GM18520 (cell line): Measurements from ENCODE around the gene XKR7.
A peak's percentile ranks its signal among the peaks of the same experiment; 100 is the strongest.
"Not testable (repeated sequence)": the region's sequence is repeated elsewhere in the genome, so short reads cannot be mapped to it uniquely, and the experiment has no call there.

Experiments used
- ATAC-seq: cut with Tn5 transposase; IDR thresholded peaks from one replicate; pipeline ENCODE4 v1.9.1; 2021; ENCODE audit not compliant: unreplicated experiment

The XKR7 gene, protein sequence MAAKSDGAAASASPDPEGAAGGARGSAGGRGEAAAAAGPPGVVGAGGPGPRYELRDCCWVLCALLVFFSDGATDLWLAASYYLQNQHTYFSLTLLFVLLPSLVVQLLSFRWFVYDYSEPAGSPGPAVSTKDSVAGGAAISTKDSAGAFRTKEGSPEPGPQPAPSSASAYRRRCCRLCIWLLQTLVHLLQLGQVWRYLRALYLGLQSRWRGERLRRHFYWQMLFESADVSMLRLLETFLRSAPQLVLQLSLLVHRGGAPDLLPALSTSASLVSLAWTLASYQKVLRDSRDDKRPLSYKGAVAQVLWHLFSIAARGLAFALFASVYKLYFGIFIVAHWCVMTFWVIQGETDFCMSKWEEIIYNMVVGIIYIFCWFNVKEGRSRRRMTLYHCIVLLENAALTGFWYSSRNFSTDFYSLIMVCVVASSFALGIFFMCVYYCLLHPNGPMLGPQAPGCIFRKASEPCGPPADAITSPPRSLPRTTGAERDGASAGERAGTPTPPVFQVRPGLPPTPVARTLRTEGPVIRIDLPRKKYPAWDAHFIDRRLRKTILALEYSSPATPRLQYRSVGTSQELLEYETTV

DNA sequence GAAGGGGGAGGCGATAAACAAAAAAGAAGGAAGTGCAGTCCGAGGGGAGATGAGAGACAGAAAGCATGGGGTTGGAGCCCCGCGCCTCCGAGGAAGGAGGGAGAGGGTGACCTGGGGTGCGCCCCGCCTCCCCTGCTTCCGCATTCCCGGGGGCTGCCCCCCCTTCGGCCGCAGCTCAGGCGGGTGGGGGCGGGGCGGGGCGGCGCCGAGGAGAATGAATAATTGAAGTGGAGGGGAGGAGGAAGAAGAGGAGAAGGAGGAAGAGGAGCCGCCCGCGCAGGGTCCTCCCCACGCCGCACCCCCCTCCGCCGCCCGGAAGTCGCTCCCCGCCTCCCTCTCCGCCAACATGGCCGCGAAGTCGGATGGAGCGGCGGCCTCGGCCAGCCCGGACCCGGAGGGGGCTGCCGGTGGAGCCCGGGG is at the start of gene XKR7:
Gene XKR7, plus strand, starts transcription at position 322 of the 420 bp plus-strand sequence. Its CDS starts 25 bp downstream, at position 347.
- no peak for ATAC-seq

DNA sequence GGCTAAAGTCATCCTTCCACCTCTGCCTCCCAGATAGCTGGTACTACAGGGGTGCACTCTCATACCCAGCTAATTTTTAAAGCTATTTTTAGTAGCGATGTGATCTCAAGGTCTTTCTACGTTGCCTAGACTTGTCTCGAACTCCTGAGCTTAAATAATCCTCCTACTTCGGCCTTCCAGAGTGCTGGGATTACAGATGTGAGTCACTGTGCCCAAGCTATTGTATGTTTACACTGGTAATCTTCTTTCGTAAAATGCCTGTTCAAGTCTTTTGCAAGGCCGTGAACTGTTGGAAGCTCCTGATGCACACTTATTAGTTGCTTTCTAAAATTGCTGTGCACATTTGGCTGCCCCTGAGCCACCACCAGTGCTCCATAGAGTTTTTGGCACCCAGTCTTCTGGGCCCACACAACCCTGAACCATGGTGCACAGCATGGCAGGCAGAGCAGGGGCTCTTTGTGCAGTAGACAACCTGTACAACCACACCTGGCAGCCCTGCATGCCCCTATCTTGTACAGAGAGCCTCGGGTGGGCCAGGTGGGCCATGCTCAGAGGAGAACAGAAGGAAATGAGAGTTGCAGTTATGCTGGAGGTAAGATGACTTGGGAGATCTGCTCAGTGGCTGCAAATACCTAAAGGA is 49.4 kb upstream of the XKR7 start:
- no peak for ATAC-seq

DNA sequence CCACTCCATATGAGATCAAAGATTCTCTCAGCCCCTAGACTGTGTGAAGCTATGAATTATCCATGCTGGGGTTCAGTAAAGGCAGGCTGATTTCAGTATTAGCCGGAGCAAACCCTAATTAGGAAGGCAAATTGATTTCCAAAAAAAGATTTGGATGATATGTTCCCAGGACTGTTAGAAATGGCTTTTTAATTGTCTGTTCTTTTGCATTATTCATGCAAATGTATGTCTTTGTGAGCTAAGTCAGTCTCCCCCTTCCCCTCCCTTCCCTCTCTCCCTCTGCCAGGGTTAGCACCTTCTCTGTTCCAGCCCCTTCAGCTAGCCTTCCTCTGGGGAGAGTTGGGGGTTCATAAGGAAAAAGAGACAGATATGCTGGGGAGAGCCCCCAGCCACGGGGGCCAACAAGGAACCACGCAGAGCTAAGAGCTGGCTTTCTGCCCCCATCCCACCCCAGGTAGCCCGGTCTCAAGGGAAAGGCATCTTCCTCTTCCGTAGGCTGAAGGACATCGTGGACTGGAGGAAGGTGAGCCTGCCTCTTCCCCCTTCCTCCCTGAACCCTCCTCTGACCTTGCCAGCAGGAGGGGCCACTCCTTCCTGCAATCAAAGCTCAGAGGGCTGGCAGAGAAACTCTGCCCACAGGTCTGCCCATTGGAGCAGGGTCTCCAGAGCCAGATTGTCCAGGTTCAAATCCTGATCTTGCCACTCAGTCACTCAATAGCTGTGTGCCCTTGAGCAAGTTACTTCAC is 48.4 kb upstream of the XKR7 start:
- no peak for ATAC-seq

DNA sequence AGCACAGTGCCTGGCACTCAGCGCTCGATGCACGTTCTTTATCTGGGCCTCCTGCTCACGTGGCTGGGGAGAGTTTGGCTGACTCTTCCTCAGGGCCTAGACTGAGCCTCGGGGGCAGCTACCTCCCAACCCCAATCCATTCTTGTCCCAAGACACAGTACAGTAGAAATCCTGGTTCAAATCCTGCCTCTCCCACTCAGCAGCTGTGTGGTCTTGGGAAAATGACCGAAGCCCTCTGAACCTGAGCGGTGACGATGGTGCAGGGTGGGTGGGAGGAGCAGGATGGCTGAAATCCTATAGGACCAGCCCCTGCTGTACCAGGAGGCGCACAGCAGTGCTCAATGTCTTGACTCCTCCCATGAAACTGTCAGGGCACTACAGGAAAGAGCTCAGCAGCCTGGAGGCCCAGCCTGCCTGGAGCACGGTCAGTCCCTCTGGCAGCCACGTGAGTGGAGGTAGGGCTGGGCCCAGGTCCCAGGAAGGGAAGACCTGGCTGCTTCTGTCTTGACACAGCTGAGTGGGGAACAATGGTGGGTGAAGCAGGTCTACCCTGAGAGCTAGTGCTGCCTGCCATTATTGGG is 47.6 kb upstream of the XKR7 start:
- ATAC-seq: no peak

DNA sequence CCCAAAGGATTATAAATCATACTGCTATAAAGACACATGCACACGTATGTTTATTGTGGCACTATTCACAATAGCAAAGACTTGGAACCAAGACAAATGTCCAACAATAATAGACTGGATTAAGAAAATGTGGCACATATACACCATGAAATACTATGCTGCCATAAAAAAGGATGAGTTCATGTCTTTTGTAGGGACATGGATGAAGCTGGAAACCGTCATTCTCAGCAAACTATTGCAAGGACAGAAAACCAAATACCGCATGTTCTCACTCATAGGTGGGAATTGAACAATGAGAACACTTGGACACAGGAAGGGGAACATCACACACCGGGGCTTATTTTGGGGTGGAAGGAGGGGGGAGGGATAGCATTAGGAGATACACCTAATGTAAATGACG is 46.5 kb upstream of the XKR7 start:
- not testable (repeated sequence) for ATAC-seq

DNA sequence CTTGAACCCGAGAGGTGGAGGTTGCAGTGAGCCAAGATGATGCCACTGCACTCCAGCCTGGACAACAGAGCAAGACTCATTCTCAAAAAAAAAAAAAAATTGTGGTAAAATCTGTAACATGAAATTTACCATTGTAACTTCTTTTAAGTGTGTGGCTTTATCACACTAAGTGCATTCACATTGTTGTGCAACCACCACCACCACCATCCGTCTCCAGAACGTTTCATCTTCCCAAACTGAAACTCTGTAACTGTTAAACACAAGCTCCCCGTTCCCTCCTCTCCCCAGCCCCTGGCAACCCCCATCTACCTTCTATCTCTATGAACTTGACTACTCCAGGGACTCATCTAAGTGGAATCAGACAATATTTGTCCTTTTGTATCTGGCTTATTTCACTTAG is 45.8 kb upstream of the XKR7 start:
- ATAC-seq: no peak

DNA sequence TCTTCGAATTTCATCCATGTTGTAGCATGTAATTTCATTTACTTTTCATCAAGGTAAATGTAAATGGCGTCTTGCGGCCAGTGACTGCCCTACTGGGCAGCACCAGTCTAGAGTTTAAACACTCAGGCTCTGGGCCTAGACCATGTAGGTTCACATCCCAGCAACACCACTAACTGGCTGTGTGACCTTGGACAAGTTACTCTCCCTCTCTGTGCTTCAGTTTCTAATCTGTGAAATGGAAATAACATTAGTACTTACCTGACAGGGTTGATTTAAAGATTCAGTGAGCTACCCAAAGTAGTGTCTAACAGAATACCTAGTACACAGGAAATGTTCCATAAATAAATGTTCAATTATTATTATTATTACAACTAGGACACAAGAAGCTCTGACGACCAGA is 45.4 kb upstream of the XKR7 start:
- ATAC-seq: no peak

DNA sequence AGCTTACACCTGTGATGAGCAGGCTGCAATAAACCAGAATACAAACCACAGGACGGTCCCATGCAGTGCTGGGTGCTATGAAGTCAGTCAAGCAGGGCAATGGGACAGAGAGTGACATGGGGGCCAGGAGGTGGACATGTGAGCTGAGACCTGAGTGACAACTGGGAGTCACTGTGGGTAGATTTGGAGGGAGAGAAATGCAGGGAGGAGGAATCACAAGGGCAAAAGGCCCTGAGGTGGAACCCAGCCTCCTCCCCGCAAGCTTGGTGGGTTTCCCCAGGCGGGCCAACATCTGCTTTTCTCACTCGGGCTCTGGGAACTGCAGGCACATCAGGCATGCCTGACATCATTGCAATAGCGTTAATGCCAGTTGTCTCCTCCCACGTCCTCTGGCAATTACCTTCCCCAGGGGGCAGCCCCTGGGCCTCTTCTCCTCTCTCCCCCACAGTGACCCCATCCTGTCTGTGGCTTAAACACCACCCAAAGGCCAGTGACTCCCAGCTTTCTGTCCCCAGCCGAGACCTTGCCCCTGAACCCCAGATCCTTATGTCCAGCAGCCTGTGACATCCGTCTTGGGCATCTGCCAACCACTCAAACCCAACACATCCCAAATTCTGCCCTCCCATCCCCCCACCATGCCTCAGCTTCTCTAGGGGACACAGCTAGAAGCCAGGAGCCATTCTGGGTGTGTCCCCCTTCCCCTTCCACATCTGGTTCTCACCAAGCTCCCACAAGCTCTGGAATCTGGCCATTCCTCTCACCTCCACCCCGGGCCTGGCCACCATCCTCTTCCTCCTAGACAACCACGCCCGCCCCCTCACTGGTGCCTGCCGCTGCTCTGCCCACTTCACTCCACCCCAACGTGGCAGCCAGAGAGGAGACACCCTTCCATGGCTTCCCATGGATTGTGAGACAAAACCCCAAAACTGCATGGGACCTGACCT is 44.3 kb upstream of the XKR7 start:
- ATAC-seq: peak; percentile 61

DNA sequence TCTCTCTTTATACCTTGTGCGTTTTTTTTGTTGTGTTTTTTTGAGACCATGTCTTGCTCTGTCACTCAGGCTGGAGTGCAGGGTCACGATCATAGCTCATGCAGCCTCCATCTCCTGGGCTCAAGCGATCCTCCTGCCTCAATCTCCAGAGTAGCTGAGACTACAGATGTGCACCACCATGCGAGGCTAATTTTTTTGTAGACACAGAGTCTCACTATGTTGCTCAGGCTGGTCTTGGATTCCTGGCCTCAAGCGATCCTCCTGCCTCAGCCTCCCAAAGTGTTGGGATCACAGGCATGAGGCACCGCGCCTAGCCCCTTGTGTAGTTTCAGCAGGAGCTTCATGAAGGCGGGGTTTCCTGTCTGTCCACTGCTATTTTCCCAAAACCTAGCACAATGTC is 43.4 kb upstream of the XKR7 start:
- no peak for ATAC-seq

DNA sequence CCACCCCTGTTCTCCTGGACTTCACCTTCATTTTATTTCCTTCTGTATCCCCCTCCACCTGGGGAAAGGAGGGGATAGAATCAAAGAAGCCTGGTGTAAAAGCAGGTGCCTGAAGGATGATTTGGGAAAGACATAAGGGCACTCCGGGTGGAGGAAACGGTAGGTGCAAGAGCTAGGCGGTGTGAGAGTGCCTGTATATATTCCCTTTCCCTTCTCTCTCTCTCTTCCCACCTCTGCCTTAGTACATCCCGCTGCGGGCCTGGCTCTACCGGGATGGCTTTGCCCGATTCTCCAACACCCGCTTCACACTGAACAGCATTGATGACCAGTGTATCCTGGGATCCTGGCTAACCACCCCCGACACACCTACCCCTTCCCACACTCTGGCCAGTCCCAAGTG is 42.3 kb upstream of the XKR7 start:
- no peak for ATAC-seq

DNA sequence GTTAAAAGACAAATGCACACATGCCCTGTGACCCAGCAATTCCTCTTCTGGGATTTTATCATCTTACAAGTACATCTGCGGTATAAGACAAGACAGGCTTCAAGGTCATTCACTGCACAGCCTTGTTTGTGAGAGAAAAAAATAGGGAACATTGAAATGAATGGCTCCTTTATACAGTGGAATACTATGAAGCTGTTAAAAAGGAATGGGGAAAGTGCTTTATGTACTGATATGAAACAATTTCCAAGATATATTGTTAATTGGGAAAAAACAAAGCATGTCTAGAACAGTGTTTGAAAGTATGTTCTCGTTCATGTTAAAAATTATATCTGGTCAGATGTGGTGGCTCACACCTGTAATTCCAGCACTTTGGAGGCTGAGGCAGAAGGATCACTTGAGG is 41.5 kb upstream of the XKR7 start:
- no peak for ATAC-seq

DNA sequence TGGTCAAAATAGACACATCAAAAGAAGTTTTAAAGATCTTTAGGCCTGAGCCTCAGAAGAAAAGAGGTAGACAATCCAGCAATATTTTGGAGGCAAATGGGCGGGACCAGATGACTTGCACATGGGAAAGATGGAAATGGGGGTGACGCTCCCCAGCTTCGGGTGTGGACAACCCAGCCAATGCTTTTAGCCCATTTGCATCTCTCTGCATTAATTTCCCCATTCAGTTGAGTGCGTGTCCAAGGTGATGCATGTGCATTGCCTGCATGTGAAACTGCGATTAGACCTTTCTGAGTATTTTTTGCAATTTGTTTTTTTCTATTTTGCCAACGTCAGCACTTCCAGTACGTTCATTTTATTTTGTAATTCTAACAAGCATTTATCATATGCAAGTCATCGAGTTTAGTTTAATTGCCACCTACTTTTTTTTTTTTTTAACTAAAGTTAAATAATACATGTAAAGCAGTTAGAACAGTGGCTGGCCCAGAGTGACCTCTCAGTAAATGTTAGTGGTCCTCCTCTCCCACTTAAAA is 40.3 kb upstream of the XKR7 start:
- ATAC-seq: no peak

DNA sequence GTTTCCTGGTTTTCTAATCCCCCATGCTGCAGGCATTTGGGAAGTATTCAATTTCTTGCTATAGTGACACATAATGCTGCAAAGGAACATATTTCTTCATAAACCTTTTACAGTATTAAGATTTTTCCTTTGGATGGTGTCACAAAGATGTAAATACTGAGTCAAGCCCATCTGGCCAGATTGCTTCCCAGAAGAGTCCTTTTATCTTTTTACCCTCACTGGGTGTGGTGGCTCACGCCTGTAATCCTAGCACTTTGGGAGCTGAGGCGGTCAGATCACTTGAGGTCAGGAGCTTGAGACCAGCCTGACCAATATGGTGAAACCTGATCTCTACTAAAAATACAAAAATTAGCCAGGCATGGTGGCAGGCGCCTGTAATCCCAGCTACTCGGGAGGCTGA is 38.3 kb upstream of the XKR7 start:
- not testable (repeated sequence) for ATAC-seq

DNA sequence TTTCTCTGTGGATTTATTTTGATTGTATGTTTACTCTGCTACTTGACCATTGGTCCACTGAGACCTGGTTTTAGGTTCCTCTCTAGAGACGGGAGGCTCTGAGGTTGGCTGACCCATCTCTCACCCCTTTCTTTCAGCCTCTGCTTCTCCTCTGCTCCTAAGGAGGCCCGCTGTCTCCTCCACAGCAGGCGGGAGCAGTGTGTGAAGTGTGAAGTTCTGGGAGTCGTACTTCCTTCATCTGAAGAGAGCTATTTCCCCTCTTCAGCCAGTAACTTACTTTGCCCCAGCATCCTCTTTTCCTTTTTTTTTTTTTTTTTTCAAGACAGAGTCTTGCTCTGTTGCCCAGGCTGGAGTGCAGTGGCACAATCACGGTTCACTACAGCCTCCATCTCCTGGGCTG is 37.2 kb upstream of the XKR7 start:
- ATAC-seq: no peak

DNA sequence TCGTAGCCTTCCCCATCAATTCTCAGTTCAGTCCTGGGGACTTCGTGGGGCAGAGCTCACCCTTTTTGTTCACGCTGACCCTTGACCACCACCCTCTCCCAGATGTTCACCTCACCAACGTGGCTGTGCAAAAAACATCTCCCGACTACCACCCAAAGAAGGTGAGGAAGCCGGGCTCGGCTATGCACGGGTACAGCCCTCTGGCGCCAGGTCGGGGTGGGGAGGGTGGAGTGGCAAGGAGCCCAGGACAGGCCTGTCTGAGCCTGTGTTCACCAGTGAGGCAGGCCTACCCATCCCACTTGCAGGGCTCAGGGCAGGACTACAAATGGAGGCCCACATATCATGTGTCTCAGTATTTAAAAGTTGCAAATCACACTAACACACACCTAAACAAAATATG is 34.3 kb upstream of the XKR7 start:
- no peak for ATAC-seq

DNA sequence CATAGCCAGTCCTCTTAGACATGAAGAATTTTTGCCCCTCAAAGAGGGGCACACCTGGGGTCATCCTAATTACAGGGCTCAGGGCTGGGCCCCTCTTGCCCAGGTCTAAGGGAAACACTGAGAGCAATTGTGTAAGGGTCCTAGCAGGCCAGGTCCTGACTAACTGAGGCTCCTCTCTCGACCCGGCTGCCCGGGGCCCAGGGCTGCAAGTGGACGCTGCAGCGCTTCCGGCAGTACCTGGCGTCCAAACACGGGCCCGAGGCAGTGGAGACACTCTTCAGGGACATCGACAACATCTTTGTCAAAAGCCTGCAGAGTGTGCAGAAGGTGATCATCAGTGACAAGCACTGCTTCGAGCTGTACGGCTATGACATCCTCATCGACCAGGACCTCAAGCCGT is 33.5 kb upstream of the XKR7 start:
- no peak for ATAC-seq

DNA sequence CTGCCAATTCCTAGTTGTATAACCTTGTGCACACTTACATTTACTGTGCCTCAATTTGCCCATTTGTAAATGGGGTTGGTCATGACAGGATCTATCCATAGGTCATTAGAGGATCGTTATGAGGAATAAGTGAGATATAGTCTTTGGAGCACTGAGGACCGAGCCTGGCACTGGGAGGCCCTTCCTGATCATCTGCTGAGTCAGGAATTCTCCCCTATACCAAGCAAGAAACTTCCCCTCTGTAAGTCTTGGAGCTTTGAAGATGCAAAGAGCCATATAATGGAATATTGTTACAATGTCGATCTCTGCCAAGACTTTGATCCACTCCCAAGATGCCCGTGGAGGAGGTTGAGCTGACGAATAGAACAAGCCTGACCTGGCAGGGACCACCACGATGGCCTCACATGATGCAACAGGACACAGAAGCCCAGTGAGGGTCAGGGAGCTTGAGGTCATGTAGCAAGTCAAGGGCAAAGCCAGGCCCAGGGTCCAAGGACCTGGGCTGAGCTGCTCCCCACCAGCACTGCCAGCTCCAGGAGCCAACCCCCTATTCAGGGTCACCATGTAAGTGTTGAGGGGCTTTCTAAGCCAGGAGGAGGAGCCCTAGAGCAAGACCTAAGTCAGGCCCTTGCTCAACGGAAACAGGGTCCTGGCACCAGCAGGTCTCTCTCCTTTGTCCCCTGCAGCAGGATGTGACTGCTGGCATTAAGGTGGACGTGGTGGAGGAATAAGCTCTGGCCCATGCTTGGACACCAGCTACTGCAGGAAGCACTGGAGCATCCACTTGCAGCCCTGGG is 32.8 kb upstream of the XKR7 start:
- ATAC-seq: no peak

DNA sequence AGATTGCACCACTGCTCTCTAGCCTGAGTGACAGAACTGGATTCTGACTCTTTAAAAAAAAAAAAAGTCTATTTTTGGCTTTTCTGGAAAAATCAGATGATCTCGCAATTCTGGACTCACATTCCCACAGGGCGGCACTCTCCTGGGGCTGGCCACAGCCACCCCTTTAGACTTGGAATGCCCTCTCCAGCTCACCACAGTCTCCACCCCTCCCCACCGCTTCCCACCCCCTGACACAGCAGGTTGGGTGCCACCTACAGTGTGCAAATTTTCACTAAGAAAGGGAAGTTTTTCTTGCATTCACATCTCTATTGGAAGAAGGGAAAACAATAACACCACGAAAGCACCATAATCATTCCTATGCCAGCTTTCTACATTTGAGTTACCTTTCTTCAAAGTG is 31.5 kb upstream of the XKR7 start:
- no peak for ATAC-seq

DNA sequence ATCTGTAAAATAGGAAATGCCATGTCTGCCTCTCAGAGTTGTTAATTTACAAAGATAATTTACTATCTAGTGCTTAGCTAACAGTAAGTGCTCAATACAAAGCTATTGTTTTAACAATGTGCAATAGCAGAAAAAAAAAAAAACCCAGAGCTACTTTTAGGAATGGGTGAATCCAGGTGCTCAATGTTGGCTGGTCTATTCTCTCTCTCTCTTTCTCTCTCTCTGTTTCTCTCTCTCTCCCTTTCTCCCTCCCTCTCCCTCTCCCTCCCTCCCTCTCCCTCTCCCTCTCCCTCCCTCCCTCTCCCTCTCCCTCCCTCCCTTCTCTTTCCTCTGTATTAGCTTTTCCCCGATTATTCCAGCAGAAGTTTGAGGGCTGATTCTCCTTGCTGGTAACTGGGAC is 30.1 kb upstream of the XKR7 start:
- ATAC-seq: no peak
